HG03432 (cell line): ENCODE results near the gene SEC61A1.

ENCODE experiments used
- ATAC-seq: cut with Tn5 transposase; IDR thresholded peaks from one replicate; pipeline ENCODE4 v1.9.1; 2021; ENCODE audit warnings: mild to moderate bottlenecking, moderate library complexity; ENCODE audit not compliant: unreplicated experiment

Gene SEC61A1

GRCh38 chr3:128103136-128103676, 51.0 kb downstream of the SEC61A1 start:
- ATAC-seq: no peak

- no peak for ATAC-seq
These were observed 55.6 kb downstream of the SEC61A1 start for GRCh38 chr3:128107834-128108233.

GRCh38 chr3:128111147-128111546, 58.9 kb downstream of the SEC61A1 start:
- no peak for ATAC-seq

- ATAC-seq: no peak
These were observed 60.2 kb downstream of the SEC61A1 start for GRCh38 chr3:128112357-128112968.

GRCh38 chr3:128113817-128114794, 61.9 kb downstream of the SEC61A1 start:
- no peak for ATAC-seq
